ENCODE results near the gene SOWAHD. TPM values are rescaled to one million over a fixed set of nuclear protein-coding genes. Genes with fewer than 3 reads are reported as not detected.

The SOWAHD gene
- total and polyA plus RNA-seq, 2 experiments from 2014 or later, result 0.22 TPM; not detected in 1

- Histone ChIP-seq H3K27ac (no peak overlapping the region), H3K36me3 (ENCODE audit: low read depth) (no peaks in the 10 kb centered on the region), H3K4me2 (ENCODE audit: unreplicated experiment) (no peak overlapping the region), H3K4me3 (no peak overlapping the region), H3K27me3 (replicated peaks; ENCODE audit: insufficient read depth) (no peaks in the 10 kb centered on the region), H3K79me2 (ENCODE audit: insufficient read depth) (no peaks in the 10 kb centered on the region), H4K20me1 (ENCODE audit: insufficient read depth) (no peaks in the 10 kb centered on the region), H3K9me2 (ENCODE audit: insufficient read depth) (no peaks in the 10 kb centered on the region), H3F3A (ENCODE audit: insufficient read depth) (no peaks in the 10 kb centered on the region), H3K9me3 (ENCODE audit: low read depth) (no peaks in the 10 kb centered on the region), H2AFZ (no peak overlapping the region), H3K9ac (no peak overlapping the region), H3K4me1 (ENCODE audit: insufficient read depth) (no peaks in the 10 kb centered on the region)
- no peak for DNase-seq
- 86 to 89% methylated on average over 4 to 7 of the region's 7 CpGs for WGBS, 2 experiments (ENCODE audit: low coverage in 1 of 2, low lambda C conversion rate in 2 of 2, missing lambda C conversion rate in 2 of 2)
- in situ Hi-C loops (cut with MboI), result no loop called here
- TF ChIP-seq EZH2 (IDR thresholded peaks at IDR 0.05; ENCODE audit: insufficient read depth, poor library complexity, severe bottlenecking) (no peak), EZH2phosphoT487 (IDR thresholded peaks at IDR 0.05; ENCODE audit: insufficient read depth, low read depth) (no peak)
These were observed 2.3 kb upstream of the SOWAHD start for GRCh38 chrX:119755981-119756533.

DNA sequence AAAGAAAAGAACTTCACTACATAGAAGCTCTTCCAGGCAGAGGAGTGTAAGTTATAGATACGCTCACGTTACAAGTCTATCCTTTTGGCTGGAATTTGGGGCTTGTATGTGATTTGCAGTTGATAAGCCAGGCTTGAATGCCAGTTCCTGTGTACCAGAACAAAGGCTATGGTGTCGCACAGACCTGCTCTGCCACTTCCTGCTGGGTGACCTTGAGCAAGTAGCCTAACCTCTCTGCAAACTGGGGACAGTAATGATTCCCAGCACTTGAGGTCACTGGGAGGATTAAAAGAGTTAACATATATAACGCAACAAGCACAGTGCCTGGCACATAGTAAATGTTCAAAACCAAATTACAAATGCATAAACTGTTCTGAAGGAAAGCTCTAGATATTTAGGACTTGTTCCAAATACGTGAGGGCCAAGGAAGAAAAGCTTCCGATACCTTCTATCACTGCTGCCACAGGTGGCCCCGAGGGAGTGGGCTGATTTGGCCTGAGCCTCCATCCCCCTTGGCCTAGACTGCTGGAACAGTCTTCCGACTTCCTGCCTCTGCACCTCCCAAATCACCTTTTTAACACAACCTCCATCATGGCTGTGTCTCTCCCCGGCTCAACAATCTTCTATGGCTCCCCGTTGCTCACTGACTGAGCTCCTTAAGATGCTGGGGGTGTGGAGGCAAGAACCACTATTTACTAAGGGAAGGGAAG is 1.3 kb upstream of the SOWAHD start:
- H3K4me1 ChIP-seq (ENCODE audit: insufficient read depth), result no peaks in the 10 kb centered on the region
- DNase-seq, result no peak
- H3K9me2 ChIP-seq (ENCODE audit: insufficient read depth), result no peaks in the 10 kb centered on the region
- H3K27me3 ChIP-seq (replicated peaks; ENCODE audit: insufficient read depth), result no peaks in the 10 kb centered on the region
- H4K20me1 ChIP-seq (ENCODE audit: insufficient read depth), result no peaks in the 10 kb centered on the region
- no peak overlapping the region for H2AFZ ChIP-seq
- H3K79me2 ChIP-seq (ENCODE audit: insufficient read depth), result no peaks in the 10 kb centered on the region
- in situ Hi-C loops (cut with MboI), result no loop called here
- H3K4me2 ChIP-seq (ENCODE audit: unreplicated experiment), result no peak overlapping the region
- no peak overlapping the region for H3K27ac ChIP-seq
- no peaks in the 10 kb centered on the region for H3K36me3 ChIP-seq (ENCODE audit: low read depth)
- H3K9me3 ChIP-seq (ENCODE audit: low read depth), result no peaks in the 10 kb centered on the region
- 97 to 98% methylated on average over 7 to 10 of the region's 10 CpGs for WGBS, 2 experiments (ENCODE audit: low coverage in 1 of 2, low lambda C conversion rate in 2 of 2, missing lambda C conversion rate in 2 of 2)
- no peak overlapping the region for H3K9ac ChIP-seq
- TF ChIP-seq EZH2 (IDR thresholded peaks at IDR 0.05; ENCODE audit: insufficient read depth, poor library complexity, severe bottlenecking) (no peak), EZH2phosphoT487 (IDR thresholded peaks at IDR 0.05; ENCODE audit: insufficient read depth, low read depth) (no peak)
- H3F3A ChIP-seq (ENCODE audit: insufficient read depth), result no peaks in the 10 kb centered on the region
- H3K4me3 ChIP-seq, result no peak overlapping the region

DNA sequence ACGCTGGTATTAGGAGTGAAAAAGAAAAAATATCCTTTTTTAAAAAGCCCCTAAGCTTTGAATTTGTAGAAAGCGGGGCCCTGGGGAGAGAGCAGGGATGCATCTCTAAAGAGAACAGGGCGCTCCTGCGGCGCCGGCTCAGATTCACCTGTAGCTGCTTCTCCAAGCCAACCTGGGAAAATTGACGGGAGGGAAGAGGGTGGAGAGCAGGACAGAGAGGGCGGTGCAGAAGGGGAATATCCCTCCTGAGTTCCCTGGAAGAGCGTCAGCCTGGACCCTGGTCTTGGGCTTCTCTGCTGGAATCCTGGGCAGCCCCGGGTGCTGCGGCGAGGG is 776 bp upstream of the SOWAHD start:
- Histone ChIP-seq H3K27ac (no peak overlapping the region), H3K9me3 (ENCODE audit: low read depth) (no peaks in the 10 kb centered on the region), H3K27me3 (replicated peaks; ENCODE audit: insufficient read depth) (no peaks in the 10 kb centered on the region), H3K4me3 (no peak overlapping the region), H4K20me1 (ENCODE audit: insufficient read depth) (no peaks in the 10 kb centered on the region), H3K4me1 (ENCODE audit: insufficient read depth) (peaks cover 1% of the 10 kb centered on the region; the same call in 1 of the 2 replicates), H3K79me2 (ENCODE audit: insufficient read depth) (no peaks in the 10 kb centered on the region), H3K4me2 (ENCODE audit: unreplicated experiment) (no peak overlapping the region), H3K9me2 (ENCODE audit: insufficient read depth) (no peaks in the 10 kb centered on the region), H3F3A (ENCODE audit: insufficient read depth) (no peaks in the 10 kb centered on the region), H3K9ac (no peak overlapping the region), H2AFZ (no peak overlapping the region; the same call in 1 of the 2 replicates), H3K36me3 (ENCODE audit: low read depth) (no peaks in the 10 kb centered on the region)
- no peak for TF ChIP-seq EZH2phosphoT487 (IDR thresholded peaks at IDR 0.05; ENCODE audit: insufficient read depth, low read depth)
- TF ChIP-seq EZH2 (IDR thresholded peaks at IDR 0.05; ENCODE audit: insufficient read depth, poor library complexity, severe bottlenecking), result no peak
- WGBS, 2 experiments (ENCODE audit: low coverage in 1 of 2, low lambda C conversion rate in 2 of 2, missing lambda C conversion rate in 2 of 2), result 72 to 84% methylated on average over 10 to 12 of the region's 12 CpGs
- no peak for DNase-seq
- in situ Hi-C loops (cut with MboI), result no loop called here

DNA sequence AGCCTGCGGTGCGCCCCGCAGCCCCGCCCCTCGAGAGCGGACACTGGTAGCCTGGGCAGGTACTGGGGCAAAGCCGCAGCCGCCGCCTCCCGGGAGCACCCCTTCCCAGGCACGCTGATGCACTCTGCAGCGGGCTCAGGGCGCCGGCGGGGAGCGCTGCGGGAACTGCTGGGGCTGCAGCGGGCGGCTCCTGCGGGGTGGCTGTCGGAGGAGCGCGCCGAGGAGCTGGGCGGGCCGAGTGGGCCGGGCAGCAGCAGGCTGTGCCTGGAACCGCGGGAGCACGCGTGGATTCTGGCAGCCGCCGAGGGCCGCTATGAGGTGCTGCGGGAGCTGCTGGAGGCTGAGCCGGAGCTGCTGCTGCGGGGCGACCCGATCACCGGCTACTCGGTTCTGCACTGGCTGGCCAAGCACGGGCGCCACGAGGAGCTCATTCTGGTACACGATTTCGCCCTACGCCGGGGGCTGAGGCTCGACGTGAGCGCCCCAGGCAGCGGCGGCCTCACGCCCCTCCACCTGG is 401 bp downstream of the SOWAHD start:
- H3K79me2 ChIP-seq (ENCODE audit: insufficient read depth), result no peaks in the 10 kb centered on the region
- no peaks in the 10 kb centered on the region for H3K36me3 ChIP-seq (ENCODE audit: low read depth)
- 2% methylated on average over 18 of the region's 54 CpGs; no CpG with 5 or more reads in 1 of the 2 experiments for WGBS, 2 experiments (ENCODE audit: low coverage in 1 of 2, low lambda C conversion rate in 2 of 2, missing lambda C conversion rate in 2 of 2)
- no peaks in the 10 kb centered on the region for H3K27me3 ChIP-seq (replicated peaks; ENCODE audit: insufficient read depth)
- no peaks in the 10 kb centered on the region for H3K9me2 ChIP-seq (ENCODE audit: insufficient read depth)
- H3K4me2 ChIP-seq (ENCODE audit: unreplicated experiment), result peak overlapping the region; percentile 61
- no peak overlapping the region for H3K27ac ChIP-seq
- DNase-seq, result peak; percentile 38
- in situ Hi-C loops (cut with MboI), result no loop called here
- 0 out of 2 replicates have a peak, but pooled peaks cover 4% of the 10 kb centered on the region for H3F3A ChIP-seq (ENCODE audit: insufficient read depth)
- H3K4me1 ChIP-seq (ENCODE audit: insufficient read depth), result peaks cover 13% of the 10 kb centered on the region
- no peaks in the 10 kb centered on the region for H3K9me3 ChIP-seq (ENCODE audit: low read depth)
- peak overlapping the region; percentile 71 for H3K4me3 ChIP-seq
- no peaks in the 10 kb centered on the region for H4K20me1 ChIP-seq (ENCODE audit: insufficient read depth)
- peak overlapping the region; percentile 75 for H2AFZ ChIP-seq
- TF ChIP-seq EZH2 (IDR thresholded peaks at IDR 0.05; ENCODE audit: insufficient read depth, poor library complexity, severe bottlenecking) (no peak), EZH2phosphoT487 (IDR thresholded peaks at IDR 0.05; ENCODE audit: insufficient read depth, low read depth) (no peak)
- peak overlapping the region; percentile 31; the same call in 1 of the 2 replicates for H3K9ac ChIP-seq

Data from GM23248 (cell line).